Activated CD4-positive, alpha-beta T cell treated with anti-CD3 and anti-CD28 coated beads, Interleukin-2, Interleukin-4, amounts not matched to agents 100 ng/mL and 50 ng/mL, durations not matched to agents 16 hours and 8 hours (primary cell): ENCODE results near the gene RPE.

Experiments
- DNase-seq: peaks from one replicate; pipeline ENCODE4 v3.0.0-alpha.2; 2020; ENCODE audit warnings: low spot score

Gene RPE

DNA sequence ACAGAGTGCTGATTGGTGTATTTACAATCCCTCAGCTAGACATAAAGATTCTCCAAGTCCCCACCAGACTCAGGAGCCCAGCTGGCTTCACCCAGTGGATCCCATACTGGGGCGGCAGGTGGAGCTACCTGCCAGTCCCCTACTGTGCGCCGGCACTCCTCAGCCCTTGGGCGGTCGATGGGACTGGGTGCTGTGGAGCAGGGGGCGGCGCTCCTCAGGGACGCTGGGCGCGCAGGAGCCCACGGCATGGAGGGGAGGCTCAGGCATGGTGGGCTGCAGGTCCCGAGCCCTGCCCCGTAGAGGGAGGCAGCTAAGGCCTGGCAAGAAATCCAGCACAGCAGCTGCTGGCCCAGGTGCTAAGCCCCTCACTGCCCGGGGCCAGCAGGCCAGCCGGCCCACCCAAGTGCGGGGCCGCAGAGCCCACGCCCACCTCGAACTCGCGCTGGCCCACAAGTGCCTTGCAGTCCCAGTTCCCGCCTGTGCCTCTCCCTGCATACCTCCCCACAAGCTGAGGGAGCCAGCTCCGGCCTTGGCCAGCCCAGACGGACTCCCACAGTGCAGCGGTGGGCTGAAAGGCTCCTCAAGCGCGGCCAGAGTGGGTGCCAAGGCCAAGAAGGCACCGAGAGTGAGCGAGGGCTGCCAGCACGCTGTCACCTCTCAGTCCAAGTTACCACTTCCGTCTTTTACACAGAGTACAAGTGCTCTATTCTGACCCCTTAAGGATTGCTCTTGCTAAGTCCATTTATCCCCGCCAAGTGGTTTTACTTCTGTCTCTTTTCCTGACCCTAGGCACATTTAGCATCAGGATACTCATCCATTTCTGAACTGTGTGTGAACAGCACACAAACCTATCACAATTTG, 1.7 kb upstream of the RPE start:
- no peak for DNase-seq

DNA sequence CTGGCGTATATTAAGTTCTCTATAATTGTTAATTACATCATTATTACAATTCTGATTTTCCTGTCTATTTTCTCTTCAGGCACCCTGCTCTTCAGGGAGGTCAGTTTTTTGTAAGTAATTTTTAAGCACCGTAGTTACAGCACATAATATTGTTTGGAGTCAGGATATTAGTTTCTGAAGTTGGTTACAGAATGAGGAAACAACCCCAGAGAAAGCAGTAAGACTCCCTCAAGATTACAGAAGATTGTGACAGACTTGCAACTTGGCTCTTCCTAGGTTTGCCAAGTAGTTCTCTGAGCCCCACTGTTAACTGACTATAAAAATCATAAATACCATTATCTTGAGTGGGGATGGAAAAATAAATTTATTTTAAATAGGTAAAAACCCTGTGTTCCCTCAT, 921 bp downstream of the RPE start:
- DNase-seq: no peak

GRCh38 chr2:210004881-210005280, 2.4 kb downstream of the RPE start:
- no peak for DNase-seq

DNA sequence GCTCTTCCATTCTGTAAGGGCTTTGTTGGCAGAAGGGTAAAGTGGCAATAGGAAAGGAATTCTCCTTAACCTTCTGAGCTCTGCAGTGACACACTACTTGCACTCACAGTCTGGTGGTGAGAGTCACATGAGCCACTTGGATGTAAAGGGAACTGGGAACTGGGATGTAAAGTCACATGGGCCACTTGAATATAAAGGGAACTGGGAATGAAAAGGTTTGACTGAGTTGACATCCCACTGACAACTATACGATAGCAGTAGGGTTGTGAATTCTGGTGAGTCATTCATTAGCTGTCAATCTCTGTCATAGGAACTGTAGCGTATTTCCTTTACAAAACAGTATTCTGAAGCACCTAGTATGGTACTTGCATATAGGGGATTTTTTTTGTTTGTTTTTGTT, 5.5 kb downstream of the RPE start:
- no peak for DNase-seq

DNA sequence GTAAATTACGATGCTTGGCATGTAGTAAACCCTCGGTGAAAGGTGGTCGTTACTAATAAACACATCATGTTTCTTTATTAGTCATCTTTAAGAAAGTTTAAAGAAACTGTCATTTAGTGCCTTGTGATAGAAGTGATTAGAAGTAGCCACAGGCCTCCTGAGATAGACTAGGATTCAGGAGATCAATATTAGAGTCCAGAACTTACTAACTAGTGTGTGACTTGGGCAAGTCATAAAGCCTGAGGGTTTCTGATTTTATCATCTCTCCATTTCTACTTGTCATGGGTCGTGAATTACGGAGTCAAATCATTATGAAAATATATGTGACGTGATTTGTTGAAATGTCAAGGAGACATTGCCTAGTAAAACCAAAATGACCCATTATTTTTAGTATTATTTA, 6.7 kb downstream of the RPE start:
- DNase-seq: peak; percentile 39

DNA sequence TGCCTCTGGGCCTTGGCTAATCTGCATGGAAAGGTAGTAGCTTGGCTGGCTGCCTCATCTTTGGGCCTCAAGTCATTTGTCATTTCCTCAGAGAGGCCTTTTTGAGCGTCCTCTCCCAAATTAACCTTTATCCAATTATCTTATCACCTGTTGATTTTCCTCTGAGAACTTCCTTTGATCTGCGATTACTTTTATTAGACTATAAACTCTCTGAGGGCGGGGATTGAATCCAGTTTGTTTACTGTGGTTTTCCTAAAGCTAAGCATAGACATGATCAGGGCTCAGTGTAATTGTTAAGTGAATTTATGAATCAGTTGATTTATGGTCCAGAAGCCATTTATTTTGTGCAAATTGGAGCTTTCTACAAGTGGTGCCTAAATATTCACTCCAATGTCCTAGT, 7.5 kb downstream of the RPE start:
- DNase-seq: no peak

DNA sequence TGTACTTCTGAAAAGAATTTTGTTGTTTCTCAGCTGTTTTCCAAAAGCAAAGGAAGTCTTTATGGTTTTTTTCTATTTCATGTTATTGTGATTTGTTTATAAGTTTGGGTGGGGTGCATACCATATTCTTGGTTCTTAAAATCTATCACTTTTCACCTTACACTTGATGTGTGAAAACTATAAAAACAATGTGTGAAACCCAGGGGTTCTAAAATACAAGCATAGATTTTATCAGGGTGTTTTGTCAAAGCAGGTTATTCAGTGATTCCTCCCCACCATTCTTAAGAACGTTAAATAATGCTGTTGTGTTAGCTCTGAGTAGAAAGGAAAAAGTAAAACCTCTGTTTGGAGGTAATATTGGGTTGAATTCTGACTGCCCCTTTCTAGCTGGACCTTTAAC, 17.7 kb downstream of the RPE start:
- no peak for DNase-seq

DNA sequence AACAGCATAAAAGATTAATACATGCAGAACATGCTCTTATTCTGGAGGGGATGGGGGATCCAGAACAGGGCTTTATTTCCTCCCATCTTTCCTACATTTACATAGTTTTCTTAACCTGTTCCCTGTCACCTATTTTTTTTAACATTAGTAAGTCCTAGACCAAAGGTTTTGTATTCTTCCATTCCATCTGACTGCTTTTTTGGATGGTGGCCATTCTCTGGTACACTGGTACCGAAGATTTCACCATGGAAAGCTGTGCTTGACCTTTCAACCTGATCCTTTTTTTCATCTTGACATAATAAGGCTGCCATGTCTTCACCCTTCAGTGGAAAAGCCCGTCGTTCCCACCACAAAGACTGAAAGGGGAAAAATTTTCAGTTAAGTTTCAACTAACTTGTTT, 20.4 kb downstream of the RPE start:
- no peak for DNase-seq

- no peak for DNase-seq
Observed at GRCh38 chr2:210027608-210028007, 25.2 kb downstream of the RPE start.

DNA sequence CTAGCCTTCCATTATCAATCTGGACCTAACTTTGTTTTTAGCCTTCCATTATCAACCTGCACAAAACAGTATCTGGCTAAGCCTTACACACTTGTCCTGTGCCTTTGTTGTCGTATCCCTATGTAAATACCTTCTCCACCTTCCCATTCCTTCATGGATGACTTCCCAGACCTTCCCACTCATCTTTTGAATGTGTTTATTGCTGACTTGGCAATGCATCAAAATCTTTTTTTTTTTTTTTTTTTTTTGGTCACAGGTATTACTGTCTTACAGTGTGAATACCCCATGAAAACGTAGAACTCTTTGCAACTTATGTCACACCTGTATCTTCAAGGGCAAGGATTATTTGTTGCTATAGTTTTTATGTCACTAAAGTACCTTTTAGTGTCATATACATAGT, 25.7 kb downstream of the RPE start:
- DNase-seq: no peak

DNA sequence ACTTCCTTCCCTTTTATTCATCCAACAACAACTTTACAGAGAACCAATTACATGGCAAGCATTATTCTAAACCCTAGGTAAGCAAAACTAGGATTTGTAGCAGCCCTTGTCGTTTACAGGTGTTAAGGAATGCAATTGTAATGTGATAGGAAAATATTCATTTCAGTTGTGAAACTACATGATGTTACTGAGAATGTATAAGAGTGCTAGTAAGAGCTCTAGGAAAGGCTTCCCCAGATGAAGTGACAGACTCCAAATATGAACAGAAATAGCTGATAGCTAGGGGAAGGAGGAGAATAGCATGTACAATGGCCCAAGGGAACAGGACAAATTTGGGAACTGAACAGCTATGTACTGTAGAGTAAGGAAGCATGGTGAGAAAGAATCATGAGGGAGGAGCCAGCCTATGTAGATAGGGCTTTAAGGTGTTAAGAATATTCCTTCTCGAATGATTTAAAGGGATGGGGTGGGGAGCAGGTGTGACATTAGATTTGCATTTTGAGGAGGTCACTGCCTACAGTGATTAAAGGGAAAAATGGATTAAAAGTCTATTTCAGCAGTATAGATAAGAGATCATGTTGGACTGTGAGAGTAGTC, 31.7 kb downstream of the RPE start:
- no peak for DNase-seq

- DNase-seq: no peak
Observed at GRCh38 chr2:210035679-210036078, 33.2 kb downstream of the RPE start.

- no peak for DNase-seq
Observed at GRCh38 chr2:210038078-210038477, 35.6 kb downstream of the RPE start.

DNA sequence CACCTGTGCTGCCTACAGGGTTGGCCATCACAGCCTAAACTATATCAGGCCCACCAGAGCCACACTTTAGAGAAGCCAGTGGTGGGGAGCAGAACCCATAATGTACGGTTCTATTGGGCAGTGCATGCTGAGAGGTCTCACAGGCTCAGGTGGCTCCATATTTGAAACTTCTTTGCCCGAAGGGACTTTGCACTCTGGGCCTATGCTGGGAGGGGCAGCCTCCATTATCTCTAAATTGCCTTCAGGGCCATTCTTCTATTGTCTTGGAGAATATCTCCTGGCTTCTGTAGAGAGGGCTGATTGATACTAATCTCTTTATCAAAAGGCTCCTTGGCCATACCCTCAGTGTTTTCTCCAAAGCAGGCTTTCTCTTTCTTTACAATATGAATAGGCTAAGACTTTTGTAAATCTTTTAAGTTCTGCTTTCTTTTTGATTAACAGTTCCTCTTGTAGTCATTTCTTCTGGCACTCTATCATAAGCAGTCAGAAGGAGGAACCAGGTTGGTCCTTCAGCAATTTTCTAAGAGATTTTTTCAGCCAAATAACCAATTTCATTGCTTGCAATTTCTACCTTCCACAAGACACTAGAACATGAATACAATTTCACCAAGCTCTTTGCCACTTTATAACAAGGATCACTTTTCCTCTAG, 44.5 kb downstream of the RPE start:
- DNase-seq: no peak

- DNase-seq: no peak
Observed at GRCh38 chr2:210049831-210050230, 47.4 kb downstream of the RPE start.

DNA sequence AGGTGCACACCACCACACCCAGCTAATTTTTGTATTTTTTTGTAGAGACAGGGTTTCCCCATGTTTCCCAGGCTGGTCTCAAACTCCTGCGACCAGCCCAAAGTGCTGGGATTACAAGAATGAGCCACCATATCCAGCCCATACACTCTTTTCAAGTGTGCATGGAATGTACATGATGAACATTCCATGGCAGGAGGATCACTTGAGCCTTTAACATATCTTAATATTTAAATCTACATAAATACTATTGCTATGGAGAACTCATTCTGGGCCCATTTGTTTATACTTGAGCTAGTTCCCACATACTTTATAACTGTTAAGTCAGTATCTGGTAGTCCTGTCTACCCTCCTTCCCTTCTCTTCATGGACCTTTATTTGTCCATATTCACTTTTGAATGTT, 48.4 kb downstream of the RPE start:
- DNase-seq: no peak

GRCh38 chr2:210054696-210055095, 52.3 kb downstream of the RPE start:
- DNase-seq: no peak

DNA sequence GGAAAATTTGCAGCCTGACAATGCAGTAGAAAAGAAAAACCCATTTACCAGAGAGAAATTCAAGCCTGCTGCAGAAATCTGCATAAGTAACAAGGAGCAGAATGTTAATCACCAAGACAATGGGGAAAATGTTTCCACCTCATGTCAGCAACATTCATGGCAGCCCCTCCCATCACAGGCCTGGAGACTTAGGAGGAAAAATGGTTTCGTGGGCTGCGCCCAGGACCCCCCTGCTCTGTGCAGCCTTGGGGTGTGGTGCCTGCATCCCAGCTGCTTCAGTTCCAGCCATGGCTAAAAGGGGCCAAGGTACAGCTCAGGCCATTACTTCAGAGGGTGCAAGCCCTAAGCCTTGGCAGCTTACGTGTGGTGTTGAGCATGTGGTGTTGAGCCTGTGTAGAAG, 53.4 kb downstream of the RPE start:
- no peak for DNase-seq

- no peak for DNase-seq
Observed at GRCh38 chr2:210063306-210063705, 60.9 kb downstream of the RPE start.
